Measurements from ENCODE around the gene ARHGAP45.

DNA sequence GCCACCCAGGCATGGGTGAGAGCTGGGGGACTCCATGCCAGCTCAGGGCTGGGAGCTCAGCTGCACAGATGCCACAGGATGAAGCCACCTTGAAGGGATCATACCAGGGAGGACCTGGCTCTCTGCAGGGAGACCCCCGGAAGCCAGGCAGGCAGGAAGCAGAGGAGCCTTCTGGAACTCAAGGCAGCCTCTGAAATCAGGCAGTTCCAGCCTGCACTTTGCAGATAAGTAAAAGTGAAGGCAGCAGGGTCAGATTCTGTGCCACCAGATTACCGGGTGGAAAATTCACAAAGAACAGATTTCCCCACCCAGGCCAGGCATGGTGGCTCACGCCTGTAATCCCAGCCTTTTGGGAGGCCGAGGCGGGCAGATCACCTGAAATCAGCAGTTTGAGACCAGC, 48.6 kb upstream of the ARHGAP45 start:
- TF ChIP-seq, protein P1, sequence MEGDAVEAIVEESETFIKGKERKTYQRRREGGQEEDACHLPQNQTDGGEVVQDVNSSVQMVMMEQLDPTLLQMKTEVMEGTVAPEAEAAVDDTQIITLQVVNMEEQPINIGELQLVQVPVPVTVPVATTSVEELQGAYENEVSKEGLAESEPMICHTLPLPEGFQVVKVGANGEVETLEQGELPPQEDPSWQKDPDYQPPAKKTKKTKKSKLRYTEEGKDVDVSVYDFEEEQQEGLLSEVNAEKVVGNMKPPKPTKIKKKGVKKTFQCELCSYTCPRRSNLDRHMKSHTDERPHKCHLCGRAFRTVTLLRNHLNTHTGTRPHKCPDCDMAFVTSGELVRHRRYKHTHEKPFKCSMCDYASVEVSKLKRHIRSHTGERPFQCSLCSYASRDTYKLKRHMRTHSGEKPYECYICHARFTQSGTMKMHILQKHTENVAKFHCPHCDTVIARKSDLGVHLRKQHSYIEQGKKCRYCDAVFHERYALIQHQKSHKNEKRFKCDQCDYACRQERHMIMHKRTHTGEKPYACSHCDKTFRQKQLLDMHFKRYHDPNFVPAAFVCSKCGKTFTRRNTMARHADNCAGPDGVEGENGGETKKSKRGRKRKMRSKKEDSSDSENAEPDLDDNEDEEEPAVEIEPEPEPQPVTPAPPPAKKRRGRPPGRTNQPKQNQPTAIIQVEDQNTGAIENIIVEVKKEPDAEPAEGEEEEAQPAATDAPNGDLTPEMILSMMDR (conservative IDR thresholded peaks at IDR 0.05; ENCODE audit: low read depth, low read length) = no peak
- TF ChIP-seq EZH2 (IDR thresholded peaks at IDR 0.05; ENCODE audit: low read length, unreplicated experiment) = no peak
- TF ChIP-seq EZH2phosphoT487 (IDR thresholded peaks at IDR 0.05; ENCODE audit: borderline replicate concordance, low read length) = no peak
